Measurements from ENCODE around the gene NXPH4.

Gene NXPH4

DNA sequence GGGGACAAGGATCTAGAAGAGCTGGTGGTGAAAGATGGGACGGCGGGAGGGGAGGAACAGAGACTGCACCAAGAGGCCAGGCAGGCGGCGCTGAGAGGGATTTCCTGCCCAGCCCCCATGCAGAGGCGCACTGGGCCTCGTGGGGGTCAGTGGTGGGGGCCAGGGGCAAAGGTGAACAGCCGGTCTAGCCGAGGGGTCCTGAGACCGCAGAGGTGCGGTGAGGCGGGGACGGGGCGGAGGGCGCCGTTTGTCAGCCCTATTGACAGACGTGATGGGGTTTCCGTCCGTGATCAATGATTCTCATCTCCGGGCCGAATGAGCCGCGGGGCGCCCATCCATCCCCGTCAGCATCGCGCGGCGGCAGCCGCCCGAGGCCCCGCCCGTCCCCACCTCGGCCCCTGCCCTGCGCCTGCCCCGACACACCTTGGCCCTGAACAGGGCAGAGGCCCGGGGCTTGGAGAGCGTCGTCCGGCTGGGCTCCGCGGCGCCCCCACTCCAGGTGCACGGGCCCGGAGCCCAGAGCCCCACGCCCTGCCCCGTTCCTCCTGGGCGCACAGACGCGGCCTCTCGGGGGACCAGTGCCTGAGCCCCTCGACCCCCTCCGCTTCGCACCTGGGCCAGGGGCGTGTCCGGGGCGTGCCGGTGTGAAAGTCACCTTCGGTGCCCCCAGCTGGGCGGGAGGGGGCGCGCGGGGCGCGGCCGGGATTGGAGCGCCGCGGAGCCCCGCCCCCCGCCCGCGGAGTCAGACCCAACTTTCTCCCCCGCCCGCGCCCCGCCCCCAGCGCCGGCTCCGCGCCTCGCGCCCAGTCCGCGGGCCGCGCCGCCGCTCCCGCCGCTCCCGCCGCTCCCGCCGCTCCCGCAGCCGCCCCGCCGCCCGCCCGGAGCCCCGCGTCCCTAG lies at the start of gene NXPH4:
TSS of gene NXPH4 (plus strand) at position 781 of the 898 bp plus-strand sequence. CDS start 176 bp downstream, outside the sequence.
- DNase-seq: peak; percentile 68

DNA sequence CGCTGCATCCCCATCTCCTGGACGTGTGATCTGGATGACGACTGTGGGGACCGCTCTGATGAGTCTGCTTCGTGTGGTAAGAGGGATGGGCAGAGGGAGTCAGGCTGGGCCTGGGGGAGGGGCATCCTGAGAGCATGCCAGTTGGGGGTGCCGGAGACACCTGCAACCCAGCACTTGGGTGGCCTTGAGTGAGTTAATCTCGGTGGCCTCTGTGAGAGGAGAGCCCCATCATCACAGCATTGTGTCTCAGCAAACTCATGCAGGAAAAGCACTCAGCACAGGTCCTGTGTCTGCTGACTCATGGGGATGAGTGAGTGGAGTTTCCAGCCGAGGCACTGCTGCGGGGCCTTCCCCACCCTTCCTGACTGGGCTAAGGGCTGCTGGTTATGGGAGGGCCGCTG lies 49.6 kb upstream of the NXPH4 start:
- no peak for DNase-seq

DNA sequence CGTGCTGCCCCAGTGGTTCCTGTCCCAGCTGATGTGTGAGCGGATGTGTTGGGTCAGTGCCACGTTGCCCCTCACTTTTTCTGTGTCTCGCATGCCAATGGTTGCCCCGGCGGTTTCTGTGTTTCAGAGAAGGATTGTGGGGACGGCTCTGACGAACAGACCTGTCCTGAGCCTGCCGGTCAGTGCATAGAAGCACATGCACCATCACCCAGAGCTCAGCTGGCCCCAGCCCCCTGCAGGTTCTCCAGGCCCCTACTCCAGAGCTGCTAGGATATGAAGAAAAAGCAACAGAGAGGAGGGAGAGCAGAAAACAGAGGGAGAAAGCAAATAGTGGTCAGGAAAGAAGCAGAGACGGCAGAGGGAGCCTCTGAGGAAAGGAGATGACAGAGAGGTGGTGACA lies 48.5 kb upstream of the NXPH4 start:
- DNase-seq: no peak

DNA sequence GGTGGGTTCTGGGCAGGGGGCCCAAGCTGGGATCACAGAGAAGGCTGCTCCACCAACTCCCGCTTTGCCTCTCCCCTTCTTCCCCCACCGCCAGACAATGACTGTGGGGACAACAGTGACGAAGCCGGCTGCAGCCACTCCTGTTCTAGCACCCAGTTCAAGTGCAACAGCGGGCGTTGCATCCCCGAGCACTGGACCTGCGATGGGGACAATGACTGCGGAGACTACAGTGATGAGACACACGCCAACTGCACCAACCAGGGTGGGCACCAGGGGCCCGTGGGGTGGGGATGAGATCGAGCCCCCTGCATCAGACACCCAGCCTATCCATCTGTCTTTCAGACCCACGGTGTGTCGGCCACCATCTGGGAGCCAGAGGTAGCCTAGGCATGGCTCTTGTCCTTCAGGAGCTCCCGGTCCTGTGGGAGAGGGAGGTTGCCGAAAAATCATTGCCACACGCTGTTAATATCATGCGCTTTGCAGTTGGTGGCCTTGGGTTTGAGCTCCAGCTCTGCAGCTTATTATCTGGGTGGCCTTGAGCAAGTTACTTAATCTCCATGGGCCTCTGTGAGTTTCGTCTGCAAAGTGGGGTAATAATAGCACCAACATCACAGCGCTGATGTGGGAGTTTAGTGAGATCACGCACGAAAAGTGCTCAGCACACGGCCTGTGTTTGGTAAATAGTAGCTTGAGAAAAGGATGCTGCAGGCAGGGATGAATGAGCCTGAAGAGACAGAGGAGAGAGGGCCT lies 47.4 kb upstream of the NXPH4 start:
- no peak for DNase-seq

DNA sequence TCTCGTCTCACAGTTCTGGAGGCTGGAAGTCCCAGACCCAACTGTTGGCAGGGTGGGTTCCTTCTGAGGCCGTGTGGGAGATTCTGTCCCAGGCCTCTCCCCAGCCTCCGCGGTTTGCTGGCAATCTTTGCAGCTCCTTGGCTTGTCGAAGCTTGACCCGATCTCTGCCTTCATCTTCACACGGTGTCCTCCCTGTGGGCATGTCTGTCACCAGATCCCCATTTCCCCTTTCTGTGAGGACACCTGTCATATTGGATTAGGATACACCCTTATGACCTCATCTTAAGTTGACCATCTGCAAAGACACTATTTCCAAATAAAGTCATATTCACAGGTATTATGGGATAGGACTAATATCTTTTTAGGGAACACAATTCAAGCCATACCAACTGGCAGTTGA lies 46.6 kb upstream of the NXPH4 start:
- DNase-seq: no peak

DNA sequence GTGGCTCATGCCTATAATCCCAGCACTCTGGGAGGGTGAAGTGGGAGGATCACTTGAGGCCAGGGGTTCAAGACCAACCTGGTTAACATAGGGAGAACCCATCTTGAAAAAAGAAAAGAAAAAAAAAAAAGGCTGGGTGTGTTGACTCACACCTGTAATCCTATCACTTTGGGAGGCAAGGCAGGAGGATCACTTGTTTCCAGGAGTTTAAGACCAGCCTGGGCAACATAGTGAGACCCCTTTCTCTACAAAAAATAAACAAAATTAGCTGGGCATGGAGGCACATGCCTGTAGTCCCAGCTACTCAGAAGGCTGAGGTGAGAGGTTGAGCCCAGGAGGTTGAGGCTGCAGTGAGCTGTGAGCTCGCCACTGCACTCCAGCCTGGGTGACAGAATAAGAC lies 46.2 kb upstream of the NXPH4 start:
- DNase-seq: no peak

DNA sequence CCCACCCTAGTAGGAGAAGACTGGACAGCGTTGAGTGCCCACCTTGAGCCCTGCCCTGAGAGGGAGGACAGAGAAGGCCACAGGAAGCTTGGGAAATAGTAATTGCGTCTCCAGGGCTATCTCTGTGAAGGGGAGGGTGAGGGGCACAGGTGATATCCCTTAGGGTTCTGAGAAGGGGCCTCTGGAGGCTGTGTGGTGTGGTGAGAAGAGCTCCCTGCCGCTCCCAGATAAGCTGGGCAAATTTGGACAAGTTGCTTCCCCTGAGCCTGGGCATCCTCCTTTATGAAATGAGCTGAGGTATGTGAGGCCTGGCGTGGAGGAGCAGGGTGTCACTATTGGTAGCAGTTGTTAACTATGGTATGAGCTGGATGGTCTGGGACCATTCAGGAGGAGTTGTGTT lies 45.7 kb upstream of the NXPH4 start:
- no peak for DNase-seq

DNA sequence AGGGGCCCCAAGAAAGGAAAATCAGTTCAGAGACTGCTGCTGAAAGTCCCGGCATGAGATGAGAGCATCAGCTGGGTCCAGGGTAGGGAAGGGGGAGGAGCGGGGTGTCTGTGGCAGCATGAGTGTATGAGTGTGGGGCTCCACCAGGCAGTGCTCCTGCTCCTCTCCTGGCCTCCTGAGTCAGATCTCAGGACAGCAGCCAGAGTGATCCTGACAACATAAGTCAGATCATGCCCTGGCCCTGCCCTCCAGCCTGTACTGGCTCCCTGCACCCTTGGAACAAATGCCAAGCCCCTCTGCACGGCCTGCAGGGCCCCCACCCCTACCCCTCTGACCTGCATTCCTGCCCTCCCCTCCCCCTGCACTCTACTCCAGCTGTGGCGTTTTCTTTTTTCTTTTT lies 44.9 kb upstream of the NXPH4 start:
- no peak for DNase-seq

DNA sequence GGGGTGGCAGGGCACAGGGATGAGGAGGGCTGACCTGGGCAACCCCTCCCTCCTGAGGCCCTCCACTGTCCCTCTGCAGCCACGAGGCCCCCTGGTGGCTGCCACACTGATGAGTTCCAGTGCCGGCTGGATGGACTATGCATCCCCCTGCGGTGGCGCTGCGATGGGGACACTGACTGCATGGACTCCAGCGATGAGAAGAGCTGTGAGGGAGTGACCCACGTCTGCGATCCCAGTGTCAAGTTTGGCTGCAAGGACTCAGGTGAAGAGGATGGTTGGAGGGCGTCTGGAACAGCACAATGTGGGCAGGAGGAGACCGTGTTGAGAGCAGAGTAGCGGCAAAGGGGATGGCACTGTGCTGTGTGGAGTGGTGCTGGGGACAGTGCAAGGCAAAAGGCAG lies 43.5 kb upstream of the NXPH4 start:
- no peak for DNase-seq

DNA sequence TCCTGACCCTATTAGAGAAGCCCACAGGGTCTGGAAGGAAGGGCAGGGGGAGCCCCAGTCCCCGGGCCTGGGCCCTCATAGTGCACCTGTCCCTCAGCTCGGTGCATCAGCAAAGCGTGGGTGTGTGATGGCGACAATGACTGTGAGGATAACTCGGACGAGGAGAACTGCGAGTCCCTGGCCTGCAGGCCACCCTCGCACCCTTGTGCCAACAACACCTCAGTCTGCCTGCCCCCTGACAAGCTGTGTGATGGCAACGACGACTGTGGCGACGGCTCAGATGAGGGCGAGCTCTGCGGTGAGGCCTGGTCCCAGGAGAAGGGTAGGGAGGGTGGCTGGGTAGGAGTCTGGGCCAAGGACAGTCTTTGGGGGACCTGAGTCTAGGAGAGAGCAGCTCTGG lies 42.9 kb upstream of the NXPH4 start:
- DNase-seq: no peak

DNA sequence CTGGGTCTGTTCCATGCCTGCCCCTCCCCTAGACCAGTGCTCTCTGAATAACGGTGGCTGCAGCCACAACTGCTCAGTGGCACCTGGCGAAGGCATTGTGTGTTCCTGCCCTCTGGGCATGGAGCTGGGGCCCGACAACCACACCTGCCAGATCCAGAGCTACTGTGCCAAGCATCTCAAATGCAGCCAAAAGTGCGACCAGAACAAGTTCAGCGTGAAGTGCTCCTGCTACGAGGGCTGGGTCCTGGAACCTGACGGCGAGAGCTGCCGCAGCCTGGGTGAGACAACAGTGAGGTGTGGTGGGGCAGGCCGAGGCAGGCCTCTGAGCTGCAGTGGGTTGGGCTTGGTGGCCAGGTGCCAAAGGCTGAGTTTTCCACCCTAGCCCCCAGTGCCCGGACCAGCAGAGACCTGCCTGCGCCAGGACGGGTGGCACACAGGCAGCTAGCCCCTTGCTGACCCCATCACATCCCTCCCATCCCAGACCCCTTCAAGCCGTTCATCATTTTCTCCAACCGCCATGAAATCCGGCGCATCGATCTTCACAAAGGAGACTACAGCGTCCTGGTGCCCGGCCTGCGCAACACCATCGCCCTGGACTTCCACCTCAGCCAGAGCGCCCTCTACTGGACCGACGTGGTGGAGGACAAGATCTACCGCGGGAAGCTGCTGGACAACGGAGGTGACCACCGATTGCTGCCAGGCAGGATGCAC lies 41.0 kb upstream of the NXPH4 start:
- DNase-seq: peak; percentile 97

DNA sequence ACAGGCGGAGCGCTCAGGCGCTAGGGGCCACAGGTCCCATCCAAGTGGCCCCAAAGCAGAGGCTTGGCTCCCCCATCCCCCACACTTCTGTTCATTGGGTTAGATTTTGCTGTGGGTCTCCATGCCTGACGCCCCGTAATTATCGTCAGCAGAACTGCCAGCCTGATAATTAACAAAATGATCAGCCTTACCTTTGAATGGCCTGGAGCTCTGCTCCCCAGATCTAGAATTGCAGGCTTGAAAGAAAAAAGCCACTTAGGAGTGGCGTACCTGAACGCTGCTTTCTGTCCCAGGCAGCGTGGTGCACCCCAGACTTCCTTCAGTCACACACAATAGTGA lies 40.5 kb upstream of the NXPH4 start:
- DNase-seq: no peak

DNA sequence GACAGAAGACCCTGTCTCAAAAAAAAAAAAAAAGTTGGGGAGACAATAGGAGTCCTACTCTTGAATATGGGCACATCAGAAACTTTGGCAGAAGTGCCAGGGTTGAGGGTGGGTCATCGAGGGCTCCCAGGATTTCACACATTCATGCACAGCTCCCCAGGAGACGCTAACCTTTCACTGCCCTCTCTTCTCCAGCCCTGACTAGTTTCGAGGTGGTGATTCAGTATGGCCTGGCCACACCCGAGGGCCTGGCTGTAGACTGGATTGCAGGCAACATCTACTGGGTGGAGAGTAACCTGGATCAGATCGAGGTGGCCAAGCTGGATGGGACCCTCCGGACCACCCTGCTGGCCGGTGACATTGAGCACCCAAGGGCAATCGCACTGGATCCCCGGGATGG lies 39.7 kb upstream of the NXPH4 start:
- no peak for DNase-seq

DNA sequence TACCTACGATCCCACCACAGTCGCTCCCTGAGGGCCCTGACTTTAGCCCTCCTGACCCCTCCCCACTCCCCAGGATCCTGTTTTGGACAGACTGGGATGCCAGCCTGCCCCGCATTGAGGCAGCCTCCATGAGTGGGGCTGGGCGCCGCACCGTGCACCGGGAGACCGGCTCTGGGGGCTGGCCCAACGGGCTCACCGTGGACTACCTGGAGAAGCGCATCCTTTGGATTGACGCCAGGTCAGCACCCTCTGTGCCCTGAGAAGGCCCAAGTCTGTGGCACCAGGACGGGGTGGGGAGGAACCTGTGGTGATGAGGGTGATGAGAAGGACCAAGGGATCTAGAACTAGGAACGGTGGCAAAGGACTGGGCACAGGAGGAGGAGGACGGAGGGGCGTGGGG lies 39.2 kb upstream of the NXPH4 start:
- DNase-seq: no peak

DNA sequence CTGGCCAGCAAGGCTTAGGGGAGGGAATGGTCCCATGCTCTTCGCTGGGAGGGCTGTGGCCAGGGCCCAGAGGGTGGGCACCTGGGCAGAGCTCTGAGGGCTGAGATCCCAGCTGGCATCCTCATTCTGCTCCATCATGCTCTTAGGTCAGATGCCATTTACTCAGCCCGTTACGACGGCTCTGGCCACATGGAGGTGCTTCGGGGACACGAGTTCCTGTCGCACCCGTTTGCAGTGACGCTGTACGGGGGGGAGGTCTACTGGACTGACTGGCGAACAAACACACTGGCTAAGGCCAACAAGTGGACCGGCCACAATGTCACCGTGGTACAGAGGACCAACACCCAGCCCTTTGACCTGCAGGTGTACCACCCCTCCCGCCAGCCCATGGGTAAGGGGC lies 38.4 kb upstream of the NXPH4 start:
- DNase-seq: no peak

DNA sequence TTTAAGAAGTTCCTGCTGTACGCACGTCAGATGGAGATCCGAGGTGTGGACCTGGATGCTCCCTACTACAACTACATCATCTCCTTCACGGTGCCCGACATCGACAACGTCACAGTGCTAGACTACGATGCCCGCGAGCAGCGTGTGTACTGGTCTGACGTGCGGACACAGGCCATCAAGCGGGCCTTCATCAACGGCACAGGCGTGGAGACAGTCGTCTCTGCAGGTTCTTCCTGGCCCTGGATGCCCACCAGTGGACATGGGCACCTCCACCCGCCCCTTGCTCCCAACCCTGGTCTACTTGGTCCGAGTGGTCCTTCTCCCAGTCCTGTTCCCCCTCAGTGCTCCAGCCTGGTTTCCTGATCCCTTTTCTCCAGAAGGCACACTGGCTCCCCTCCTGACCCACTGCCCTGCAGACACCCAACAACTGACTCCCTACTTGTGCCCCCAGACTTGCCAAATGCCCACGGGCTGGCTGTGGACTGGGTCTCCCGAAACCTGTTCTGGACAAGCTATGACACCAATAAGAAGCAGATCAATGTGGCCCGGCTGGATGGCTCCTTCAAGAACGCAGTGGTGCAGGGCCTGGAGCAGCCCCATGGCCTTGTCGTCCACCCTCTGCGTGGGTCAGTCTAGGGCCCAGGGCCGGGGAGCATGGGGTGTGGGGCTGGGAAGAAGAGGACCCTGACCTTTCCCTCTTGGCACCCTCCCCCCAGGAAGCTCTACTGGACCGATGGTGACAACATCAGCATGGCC lies 37.1 kb upstream of the NXPH4 start:
- DNase-seq: no peak

DNA sequence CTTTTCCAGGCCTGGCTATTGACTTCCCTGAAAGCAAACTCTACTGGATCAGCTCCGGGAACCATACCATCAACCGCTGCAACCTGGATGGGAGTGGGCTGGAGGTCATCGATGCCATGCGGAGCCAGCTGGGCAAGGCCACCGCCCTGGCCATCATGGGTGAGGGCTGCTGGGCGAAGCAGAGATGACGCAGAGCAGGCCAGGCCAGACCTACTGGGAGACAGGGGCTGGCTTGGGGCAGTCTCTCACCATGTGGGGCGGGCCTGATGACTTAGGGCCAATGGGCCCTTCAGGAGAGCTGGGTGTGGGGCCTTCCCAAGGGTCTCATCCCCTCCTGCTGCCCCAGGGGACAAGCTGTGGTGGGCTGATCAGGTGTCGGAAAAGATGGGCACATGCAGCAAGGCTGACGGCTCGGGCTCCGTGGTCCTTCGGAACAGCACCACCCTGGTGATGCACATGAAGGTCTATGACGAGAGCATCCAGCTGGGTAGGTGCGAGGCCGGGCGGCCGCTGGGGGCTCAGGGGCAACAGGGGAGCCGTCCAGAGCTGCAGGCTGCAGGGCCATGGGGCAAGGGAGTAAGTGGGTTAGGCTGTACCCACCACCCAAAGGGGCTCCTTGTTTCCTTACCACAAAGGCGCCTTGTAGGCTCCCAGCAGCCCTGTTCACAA lies 36.1 kb upstream of the NXPH4 start:
- no peak for DNase-seq

DNA sequence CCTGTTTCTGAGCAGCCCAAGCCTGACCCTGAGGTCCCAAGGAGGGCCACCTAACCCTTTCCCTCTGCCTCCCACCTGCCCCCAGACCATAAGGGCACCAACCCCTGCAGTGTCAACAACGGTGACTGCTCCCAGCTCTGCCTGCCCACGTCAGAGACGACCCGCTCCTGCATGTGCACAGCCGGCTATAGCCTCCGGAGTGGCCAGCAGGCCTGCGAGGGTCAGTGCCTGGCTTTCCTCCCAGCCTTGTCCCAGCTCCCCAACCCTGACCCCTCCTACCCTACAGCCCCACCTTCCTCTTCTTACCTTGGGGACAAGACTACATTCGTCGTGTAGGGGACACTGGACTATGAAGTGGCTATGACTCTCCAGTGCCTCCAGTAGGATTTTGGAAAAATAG lies 35.5 kb upstream of the NXPH4 start:
- DNase-seq: no peak

DNA sequence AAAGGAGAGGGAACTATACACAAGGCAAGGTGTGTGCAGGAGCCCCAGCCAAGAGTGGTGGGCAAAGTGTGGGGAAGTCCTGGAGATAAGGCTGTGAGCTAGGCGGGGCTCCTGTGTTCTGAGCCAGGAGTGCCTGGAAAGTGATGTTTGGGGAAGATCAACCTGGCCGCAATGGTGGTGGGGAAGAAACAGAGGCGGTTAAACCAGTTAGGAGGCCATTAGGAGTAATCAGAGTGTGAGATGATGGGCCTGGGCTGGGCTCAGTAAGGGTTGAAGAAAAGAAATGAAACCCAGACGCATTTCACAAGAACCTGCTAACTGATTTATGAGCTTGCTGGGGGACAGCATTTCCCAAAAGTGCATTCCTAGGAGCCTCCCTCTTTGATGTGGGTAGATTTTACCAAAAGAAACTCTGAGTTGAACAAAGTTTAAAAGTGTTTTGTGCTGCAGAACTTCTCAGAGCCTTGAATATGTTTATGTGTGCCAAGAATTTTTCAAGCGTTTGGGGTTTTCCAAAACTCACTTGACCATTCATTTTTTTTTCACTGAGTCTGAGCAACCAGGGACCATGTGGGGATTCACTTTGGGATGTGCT lies 34.9 kb upstream of the NXPH4 start:
- DNase-seq: no peak

DNA sequence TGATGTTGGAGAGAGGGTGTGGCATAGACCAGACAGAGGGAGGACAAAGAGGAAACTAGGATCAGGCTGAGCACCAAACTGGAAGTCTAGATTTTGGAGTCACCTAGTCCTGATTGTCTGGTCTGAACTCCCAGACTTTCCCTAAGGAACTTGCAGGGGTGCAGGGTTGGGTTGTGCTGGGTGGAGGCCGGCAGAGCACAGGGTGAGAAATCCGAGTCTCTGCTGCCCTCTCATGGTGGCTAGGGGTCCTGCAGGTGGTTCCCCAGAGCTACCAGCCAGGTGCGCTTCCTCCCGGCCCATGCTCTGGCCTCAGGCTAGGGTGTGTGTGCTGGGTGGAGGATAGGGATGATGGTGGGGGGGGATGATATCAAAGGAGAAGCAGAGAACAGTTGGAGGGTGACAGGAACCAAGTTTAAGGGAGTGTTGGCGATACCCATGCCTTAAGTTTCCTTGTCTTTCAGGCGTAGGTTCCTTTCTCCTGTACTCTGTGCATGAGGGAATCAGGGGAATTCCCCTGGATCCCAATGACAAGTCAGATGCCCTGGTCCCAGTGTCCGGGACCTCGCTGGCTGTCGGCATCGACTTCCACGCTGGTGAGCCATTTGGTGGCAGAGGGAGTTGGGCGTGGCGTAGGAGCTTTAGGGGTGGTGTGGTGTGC lies 33.5 kb upstream of the NXPH4 start:
- peak; percentile 76 for DNase-seq

DNA sequence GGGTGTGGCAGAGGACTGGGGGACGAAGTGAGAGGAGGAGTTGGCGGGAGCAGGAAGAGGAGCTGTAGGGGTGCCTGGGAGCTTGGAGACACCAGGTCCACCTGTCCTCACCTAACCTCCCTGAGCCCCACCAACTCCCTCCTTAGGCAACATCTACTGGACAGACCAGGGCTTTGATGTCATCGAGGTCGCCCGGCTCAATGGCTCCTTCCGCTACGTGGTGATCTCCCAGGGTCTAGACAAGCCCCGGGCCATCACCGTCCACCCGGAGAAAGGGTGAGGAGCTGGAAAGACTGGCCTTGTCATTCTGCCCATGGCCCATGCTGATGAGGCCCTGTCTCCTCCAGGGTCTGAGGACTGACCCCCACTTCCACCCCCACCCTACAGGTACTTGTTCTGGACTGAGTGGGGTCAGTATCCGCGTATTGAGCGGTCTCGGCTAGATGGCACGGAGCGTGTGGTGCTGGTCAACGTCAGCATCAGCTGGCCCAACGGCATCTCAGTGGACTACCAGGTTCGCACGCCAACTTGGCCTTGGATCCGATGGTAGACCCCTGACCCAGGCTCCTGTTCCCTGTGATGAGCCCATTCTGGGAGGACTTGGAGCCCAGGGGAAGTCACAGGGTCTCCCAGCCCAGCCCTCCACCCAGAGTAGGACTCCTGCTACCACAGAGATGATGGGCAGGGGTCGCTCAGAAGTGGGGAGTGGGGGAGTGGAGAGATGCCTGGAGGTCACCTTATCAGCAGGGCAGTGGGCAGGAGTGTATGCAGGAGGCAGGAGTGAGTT lies 32.5 kb upstream of the NXPH4 start:
- no peak for DNase-seq
